ENCODE results near the gene MTMR11.
A peak's percentile ranks its signal among the peaks of the same experiment; 100 is the strongest.

DNA sequence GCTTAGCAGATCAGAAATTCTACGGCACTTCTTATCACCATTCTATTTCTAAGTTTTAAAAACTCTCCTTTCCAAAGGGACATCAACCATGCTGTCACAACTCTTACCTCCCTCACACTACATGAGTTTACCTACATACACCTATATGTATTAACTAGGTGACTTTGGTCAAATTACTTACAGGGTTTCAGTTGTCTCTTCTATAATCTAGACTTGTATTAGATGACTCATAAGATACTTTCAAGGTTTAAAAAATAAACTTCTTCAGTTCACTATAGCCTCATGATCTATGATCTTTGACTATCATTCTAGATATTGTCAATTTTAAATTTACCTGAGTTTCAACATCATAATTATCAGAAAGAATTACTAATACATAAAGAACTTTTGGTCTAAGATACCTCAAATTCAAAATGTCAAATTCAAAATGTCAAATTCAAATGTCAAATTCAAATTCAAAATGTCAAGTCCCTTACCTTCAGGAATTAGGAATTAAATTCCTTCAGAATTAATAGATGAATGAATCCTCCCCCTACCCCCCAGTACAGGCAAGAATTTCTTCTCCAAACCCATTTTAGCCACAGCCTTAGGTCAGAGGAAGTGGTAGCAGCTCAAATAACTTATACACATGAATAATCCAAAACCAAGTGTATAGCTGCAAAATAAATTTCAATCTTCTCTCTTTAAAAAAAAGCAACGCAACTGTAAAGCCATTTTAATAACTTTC is 42.7 kb upstream of the MTMR11 start:
- TF ChIP-seq TAF1 (IDR thresholded peaks at IDR 0.05; ENCODE audit: low read depth, low read length) = no peak
- no peak for TF ChIP-seq POLR2A (IDR thresholded peaks at IDR 0.05; ENCODE audit: low read depth, low read length)
- TF ChIP-seq POLR2AphosphoS5 (IDR thresholded peaks at IDR 0.05; ENCODE audit: low read depth, low read length) = no peak
- no peak for TF ChIP-seq PAX5 (IDR thresholded peaks at IDR 0.05; ENCODE audit: insufficient read depth, low read length, severe bottlenecking)
- TF ChIP-seq POU2F2 (IDR thresholded peaks at IDR 0.05; ENCODE audit: low read depth, low read length) = no peak
- TF ChIP-seq SPI1 (IDR thresholded peaks at IDR 0.05; ENCODE audit: low read depth, low read length) = 0 out of 2 replicates have a peak, but pooled peaks have one; percentile 13

Measured in GM12891 (cell line).